ENCODE measurements around the gene TMEM163.
"Not testable (repeated sequence)": the region's sequence is repeated elsewhere in the genome, so short reads cannot be mapped to it uniquely, and the experiment has no call there.

Gene TMEM163

GRCh38 chr2:134572314-134573084, 146.3 kb downstream of the TMEM163 start:
- DNase-seq = no peak

- DNase-seq = no peak
Observed at GRCh38 chr2:134570676-134571075, 148.1 kb downstream of the TMEM163 start.

- no peak for DNase-seq
Observed at GRCh38 chr2:134568413-134568812, 150.4 kb downstream of the TMEM163 start.

- no peak for DNase-seq
Observed at GRCh38 chr2:134567666-134568065, 151.1 kb downstream of the TMEM163 start.

- not testable (repeated sequence) for DNase-seq
Observed at GRCh38 chr2:134564955-134565354, 153.8 kb downstream of the TMEM163 start.

GRCh38 chr2:134564549-134564948, 154.3 kb downstream of the TMEM163 start:
- no peak for DNase-seq

- peak; percentile 86 for DNase-seq
Observed at GRCh38 chr2:134558208-134558830, 160.5 kb downstream of the TMEM163 start.

GRCh38 chr2:134555411-134555810, 163.4 kb downstream of the TMEM163 start:
- DNase-seq = no peak

- DNase-seq = no peak
Observed at GRCh38 chr2:134553657-134554056, 165.1 kb downstream of the TMEM163 start.

GRCh38 chr2:134550566-134551164, 168.1 kb downstream of the TMEM163 start:
- DNase-seq = no peak

GRCh38 chr2:134549104-134549503, 169.7 kb downstream of the TMEM163 start:
- no peak for DNase-seq

GRCh38 chr2:134540990-134541389, 177.8 kb downstream of the TMEM163 start:
- no peak for DNase-seq

- DNase-seq = no peak
Observed at GRCh38 chr2:134539981-134540380, 178.8 kb downstream of the TMEM163 start.

GRCh38 chr2:134537702-134538101, 181.1 kb downstream of the TMEM163 start:
- no peak for DNase-seq

GRCh38 chr2:134537121-134537520, 181.7 kb downstream of the TMEM163 start:
- DNase-seq = no peak

GRCh38 chr2:134536296-134536695, 182.5 kb downstream of the TMEM163 start:
- no peak for DNase-seq

- no peak for DNase-seq
Observed at GRCh38 chr2:134532537-134532936, 186.3 kb downstream of the TMEM163 start.

- DNase-seq = no peak
Observed at GRCh38 chr2:134527381-134527780, 191.4 kb downstream of the TMEM163 start.

GRCh38 chr2:134522496-134523455, 196.0 kb downstream of the TMEM163 start:
- DNase-seq = peak; percentile 94

- no peak for DNase-seq
Observed at GRCh38 chr2:134518101-134518500, 200.7 kb downstream of the TMEM163 start.

GRCh38 chr2:134515137-134515536, 203.7 kb downstream of the TMEM163 start:
- DNase-seq = no peak

- DNase-seq = no peak
Observed at GRCh38 chr2:134513465-134513804, 205.4 kb downstream of the TMEM163 start.
